Uterus (tissue), 2 donors: ENCODE measurements around the gene COA8.

Experiments used
- POLR2A ChIP-seq, 2 donors: fragments of 450-650 bp; IDR thresholded peaks; one replicate each; pipeline ENCODE4 v1.6.1; 2016; ENCODE audit warnings: antibody characterized with exemption in 2 of 2, mild to moderate bottlenecking in 1 of 2, moderate library complexity in 1 of 2
- TF ChIP-seq, protein P1 (sequence below), 4 experiments: fragments of 200-600 bp in 2 of 4; fragments of 450-650 bp in 2 of 4; sonication (generic) in 2 of 4; IDR thresholded peaks; one replicate each; pipeline ENCODE4 v1.5.1; 2016 to 2019; ENCODE audit warnings: antibody characterized with exemption in 4 of 4, mild to moderate bottlenecking in 2 of 4, moderate library complexity in 1 of 4

DNA sequence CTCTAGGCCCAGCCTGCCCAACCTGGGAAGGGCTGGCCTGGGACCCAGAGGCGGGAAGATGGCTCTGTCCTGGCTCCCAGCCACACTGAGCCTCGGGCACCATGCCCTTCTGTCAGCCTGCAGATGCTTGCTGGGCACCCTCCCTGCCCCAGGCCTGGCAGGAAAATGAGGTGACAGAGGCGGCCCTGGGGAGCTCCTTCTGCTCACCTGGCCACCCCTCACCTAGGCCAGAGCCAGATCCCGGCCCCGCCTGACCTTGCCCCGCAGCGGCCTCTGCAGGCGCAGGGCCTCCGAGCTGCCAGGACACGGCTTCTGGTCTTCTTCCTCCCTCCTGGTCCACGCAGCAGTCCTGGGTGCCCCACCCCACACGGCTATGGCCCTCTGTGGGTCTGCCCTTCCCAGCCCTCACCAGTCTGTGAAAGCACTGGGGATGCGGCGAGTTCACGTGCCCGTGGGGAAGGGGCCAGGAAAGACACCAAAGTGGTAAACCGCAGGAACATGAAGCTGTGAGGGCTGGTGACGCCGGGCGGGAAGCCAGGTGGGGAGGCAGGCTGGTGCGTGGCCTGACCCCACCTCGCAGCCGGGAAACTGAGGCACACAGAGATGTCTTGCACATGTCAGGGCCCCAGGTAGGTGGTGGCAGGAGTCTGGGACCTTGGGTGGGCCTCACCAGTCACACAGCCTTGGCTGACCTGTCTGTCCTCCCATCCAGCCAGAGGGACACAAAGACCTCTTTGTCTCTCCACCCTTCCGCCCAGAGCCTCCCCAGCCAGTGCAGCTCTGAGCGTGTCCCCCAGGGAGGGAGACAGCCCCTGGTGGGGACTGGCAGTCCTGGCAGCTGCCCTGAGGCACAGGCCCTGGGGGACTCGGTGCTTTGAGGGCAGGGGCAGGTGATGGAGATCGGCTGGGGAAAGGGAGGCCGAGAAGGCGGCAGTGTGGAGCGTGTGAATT is 13.1 kb upstream of the COA8 start:
- TF ChIP-seq POLR2A (IDR thresholded peaks at IDR 0.05) = no peak
- TF ChIP-seq, protein P1, sequence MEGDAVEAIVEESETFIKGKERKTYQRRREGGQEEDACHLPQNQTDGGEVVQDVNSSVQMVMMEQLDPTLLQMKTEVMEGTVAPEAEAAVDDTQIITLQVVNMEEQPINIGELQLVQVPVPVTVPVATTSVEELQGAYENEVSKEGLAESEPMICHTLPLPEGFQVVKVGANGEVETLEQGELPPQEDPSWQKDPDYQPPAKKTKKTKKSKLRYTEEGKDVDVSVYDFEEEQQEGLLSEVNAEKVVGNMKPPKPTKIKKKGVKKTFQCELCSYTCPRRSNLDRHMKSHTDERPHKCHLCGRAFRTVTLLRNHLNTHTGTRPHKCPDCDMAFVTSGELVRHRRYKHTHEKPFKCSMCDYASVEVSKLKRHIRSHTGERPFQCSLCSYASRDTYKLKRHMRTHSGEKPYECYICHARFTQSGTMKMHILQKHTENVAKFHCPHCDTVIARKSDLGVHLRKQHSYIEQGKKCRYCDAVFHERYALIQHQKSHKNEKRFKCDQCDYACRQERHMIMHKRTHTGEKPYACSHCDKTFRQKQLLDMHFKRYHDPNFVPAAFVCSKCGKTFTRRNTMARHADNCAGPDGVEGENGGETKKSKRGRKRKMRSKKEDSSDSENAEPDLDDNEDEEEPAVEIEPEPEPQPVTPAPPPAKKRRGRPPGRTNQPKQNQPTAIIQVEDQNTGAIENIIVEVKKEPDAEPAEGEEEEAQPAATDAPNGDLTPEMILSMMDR (IDR thresholded peaks at IDR 0.05) = no peak
